K562 (cell line): ENCODE measurements around the gene BCL11A.

Experiments
- DIDO1 ChIP-seq: fragments of 450-650 bp; IDR thresholded peaks from 2 replicates; pipeline ENCODE4 v1.6.1; 2016; ENCODE audit warnings: low read depth, missing biosample characterization, missing genetic modification characterization
- NR3C1 ChIP-seq: sonication (generic); formaldehyde crosslinking; IDR thresholded peaks from 2 replicates; pipeline ENCODE4 v1.8.1; 2022; ENCODE audit warnings: missing genetic modification reagents
- PHTF2 ChIP-seq: fragments of 250-450 bp; sonication (Bioruptor Pico); IDR thresholded peaks from 2 replicates; pipeline ENCODE4 v1.5.0; 2021; ENCODE audit warnings: mild to moderate bottlenecking
- POLR2A ChIP-seq: fragments of 450-650 bp; conservative IDR thresholded peaks from 2 replicates; pipeline ENCODE4 v1.6.1; 2016
- PRPF4 ChIP-seq: fragments of 200-400 bp; formaldehyde crosslinking; IDR thresholded peaks from one replicate; pipeline ENCODE4 v1.6.1; 2017; ENCODE audit warnings: low read length, low read depth, mild to moderate bottlenecking; ENCODE audit not compliant: insufficient read depth, poor library complexity, severe bottlenecking
- TAF15 ChIP-seq: fragments of 200-400 bp; formaldehyde crosslinking; IDR thresholded peaks from 2 replicates; pipeline ENCODE4 v1.6.1; 2017; ENCODE audit warnings: mild to moderate bottlenecking, low read depth, low read length, moderate library complexity

DNA sequence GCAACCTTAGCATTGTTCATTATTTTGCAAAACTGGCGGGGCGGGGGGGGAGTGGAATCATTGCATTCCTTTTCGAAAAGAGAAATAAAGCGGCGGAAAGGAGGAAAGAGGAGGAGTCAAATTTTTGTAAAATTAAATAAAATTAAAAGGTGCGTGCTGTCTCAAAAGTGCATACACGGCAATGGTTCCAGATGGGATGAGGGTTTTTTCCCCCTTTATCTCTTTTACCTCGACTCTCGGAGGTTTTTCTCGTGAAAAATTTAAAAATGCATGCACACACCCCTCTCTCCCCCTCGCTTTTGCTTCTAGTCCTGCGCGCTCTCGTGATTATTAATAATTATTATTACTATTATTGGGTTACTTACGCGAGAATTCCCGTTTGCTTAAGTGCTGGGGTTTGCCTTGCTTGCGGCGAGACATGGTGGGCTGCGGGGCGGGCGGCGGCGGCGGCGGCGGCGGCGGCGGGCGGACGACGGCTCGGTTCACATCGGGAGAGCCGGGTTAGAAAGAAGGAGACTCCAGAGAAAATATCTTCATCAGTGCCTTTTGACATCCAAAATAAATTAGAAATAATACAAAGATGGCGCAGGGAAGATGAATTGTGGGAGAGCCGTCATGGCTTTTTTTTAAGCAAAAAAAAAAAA is 481 bp downstream of the BCL11A start:
- no peak for TF ChIP-seq PRPF4
- no peak for TF ChIP-seq PHTF2 (CRISPR knock-in tag)
- no peak for TF ChIP-seq POLR2A
- TF ChIP-seq NR3C1, result no peak
- TF ChIP-seq TAF15, result no peak
- TF ChIP-seq DIDO1, result no peak
